LNCAP (cell line): Measurements from ENCODE around the gene WDR75.

ENCODE experiments used
- TF ChIP-seq, protein P1 (sequence below): fragments of 450-650 bp; IDR thresholded peaks from 2 replicates; pipeline ENCODE4 v1.5.1; 2017; ENCODE audit warnings: mild to moderate bottlenecking

Gene WDR75

DNA sequence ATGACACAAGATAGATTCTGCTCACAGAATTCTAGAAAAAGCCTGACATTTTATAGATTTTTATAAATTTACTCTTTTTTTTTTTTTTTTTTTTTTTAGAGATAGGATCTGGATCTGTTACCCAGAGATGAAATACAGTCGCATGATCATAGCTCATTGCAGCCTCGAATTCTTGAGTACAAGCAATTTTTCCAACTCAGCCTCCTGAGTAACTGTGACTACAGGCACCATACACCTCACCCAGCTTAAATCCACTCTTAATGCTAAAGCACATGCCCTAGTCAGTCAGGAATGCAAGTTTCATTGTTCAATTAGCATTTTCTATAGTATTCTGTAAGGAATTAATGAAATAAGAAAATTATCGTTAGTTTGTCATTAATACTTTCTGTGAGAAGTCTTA is 32.1 kb upstream of the WDR75 start:
- TF ChIP-seq, protein P1, sequence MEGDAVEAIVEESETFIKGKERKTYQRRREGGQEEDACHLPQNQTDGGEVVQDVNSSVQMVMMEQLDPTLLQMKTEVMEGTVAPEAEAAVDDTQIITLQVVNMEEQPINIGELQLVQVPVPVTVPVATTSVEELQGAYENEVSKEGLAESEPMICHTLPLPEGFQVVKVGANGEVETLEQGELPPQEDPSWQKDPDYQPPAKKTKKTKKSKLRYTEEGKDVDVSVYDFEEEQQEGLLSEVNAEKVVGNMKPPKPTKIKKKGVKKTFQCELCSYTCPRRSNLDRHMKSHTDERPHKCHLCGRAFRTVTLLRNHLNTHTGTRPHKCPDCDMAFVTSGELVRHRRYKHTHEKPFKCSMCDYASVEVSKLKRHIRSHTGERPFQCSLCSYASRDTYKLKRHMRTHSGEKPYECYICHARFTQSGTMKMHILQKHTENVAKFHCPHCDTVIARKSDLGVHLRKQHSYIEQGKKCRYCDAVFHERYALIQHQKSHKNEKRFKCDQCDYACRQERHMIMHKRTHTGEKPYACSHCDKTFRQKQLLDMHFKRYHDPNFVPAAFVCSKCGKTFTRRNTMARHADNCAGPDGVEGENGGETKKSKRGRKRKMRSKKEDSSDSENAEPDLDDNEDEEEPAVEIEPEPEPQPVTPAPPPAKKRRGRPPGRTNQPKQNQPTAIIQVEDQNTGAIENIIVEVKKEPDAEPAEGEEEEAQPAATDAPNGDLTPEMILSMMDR = no peak

DNA sequence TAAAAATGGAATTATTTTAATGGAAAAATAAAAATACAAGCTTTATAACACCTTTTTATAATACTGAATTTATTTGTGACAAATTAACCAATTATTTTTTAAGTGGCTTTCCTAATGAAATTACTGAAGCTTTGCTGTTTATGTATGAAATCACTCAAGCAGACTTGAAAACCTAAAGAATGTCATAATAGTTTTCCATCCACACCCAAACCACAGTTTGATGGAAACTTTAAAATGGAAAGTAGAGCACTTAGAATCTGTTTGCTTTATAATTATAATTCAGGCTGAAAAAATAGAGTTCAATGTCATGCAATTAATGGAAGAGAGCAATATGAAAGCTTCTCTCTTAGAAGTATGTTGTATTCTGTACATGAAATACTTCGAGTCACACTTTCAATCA is 31.6 kb upstream of the WDR75 start:
- TF ChIP-seq, protein P1 = no peak

DNA sequence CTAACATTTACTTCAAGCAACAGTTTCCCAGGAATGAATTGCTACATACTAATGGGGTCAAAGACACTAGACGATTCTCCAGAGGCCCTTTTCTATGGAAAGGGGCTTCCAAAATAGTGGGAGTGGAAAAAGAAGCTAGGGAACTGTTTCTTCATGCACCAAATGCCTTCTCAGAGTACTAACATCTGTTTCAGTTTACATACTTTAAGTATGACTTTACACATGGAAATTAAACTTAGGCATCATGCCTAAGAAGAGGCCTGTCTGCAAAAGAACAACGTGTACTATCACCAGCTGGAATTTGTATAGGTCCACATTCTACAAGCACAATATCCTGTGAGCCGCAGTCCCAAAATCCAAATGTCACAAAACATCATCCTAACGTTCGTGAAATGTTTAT is 29.4 kb upstream of the WDR75 start:
- TF ChIP-seq, protein P1 = no peak

DNA sequence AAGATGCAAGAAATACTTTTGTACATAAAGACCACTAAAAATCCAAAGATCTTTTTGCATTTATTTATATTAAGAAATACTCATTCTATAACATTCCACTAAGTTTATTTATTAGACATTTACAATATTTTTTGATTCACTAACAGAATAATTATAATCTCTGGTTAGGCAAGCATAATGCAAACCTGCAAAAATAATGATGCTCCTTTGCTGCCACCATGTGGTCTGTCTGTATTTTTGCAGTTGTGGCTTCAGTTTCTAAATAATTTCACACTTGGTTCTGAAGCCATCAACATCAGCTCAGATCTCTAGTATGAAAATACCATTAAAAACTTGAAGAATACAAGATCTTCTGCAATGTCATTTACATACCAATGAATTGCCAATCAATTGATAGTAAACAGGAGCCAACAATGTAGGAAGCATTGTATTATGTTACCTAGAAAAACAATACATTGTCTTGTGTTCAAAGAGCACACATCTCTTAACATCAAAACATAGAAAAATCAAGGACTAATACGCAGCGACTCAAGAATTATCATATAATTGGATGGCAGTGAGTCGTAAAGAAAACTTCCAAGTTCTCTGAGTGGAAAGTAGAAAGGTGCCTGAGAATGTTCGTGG is 28.8 kb upstream of the WDR75 start:
- TF ChIP-seq, protein P1 = peak; percentile 79

DNA sequence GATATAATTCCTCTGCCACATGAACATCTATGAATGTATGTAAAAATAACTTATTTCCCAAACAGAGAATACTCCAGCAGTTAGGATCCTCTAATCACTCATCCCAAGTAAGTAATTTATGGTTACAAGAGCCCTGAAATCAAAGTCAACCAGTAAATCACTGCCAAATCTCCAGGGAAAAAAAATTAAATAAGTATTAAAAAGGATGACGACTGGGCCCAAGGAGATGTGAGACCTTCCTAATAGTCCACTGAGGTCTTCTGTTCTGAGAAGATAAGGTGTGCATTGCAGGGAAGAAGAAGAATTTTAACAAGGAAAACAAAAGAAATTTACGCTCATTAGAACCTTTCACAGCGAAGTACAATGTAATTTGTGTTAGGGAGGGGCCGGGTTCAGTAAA is 28.0 kb upstream of the WDR75 start:
- TF ChIP-seq, protein P1 = no peak

DNA sequence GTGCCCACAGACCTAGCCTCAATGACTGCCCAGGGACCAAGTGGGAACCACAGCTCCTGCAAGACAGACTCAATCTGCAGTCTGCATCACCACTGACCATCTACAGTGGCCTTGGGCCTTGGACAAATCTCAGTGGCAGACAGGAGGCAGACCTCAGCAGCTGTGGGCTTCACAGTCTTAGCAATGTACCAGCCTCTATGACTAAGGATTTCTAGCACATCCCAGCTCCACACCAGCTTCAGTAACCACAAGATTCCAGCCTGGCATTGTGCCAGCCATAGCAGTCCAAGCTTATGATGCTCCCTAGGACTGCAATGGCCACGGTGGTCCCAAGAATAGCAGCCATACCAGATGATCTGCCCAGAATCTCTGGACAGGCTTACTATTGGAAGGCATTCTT is 19.6 kb upstream of the WDR75 start:
- TF ChIP-seq, protein P1 = no peak

DNA sequence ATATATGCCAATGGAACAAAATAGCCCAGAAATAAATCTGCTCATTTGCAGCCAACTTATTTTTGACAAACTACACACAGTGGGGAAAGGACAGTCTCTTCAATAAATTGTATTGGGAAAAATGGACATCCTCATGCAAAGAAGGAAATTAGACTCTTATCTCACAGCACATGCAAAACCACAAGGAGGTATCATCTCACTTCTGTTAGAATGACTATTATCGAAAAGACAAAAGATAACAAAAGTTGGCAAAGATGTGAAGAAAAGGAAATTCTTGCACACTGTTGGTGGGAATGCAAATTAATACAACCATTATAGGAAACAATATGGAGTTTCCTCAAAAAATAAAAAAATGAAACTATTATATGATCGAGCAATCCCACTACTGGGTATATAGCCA is 16.3 kb upstream of the WDR75 start:
- TF ChIP-seq, protein P1 = no peak

DNA sequence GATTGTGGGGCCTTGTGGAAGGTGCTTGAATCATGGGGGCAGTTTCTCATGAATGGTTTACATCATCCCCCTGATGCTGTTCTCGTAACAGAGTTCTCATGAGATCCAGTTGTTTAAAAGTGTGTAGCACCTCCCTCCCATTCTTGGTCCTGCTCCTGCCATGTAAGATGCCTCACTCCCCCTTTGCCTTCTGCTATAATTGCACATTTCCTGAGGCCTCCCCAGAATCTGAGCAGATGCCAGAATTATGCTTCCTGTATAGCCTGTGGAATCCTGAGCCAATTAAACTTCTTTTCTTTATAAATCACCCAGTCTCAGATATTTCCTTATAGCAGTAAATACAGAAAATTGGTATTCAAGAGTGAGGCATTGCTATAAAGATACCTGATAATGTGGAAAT is 15.6 kb upstream of the WDR75 start:
- TF ChIP-seq, protein P1 = no peak
